Heart left ventricle (tissue), 13 donors: ENCODE measurements around the gene MTOR.

Experiments used
- CTCF ChIP-seq, 12 donors: fragments of 200-600 bp; sonication (generic) in 4 of 12; IDR thresholded peaks; one replicate each; pipeline versions ENCODE4 v1.5.0 to v1.8.0; 2018 to 2022; ENCODE audit warnings: antibody characterized with exemption in 12 of 12, mild to moderate bottlenecking in 5 of 12
- POLR2A ChIP-seq, 2 donors: fragments of 450-650 bp; IDR thresholded peaks; one replicate each; pipeline ENCODE4 v1.6.1; 2017; ENCODE audit warnings: antibody characterized with exemption in 2 of 2, mild to moderate bottlenecking in 2 of 2, moderate library complexity in 2 of 2
- donor health status: ischemic (EF 13 %, LVEDD 7.1; RV severe dilation, severe dysfunction).
- donor health status: DM: no; HTN: yes; CAD: no.
- donor health status: DM: no; HTN: no; CAD: no.
- donor health status: ischemic (EF 25% LVEDD 6.9; RV normal size, moderate dysfunction).
- donor health status: ischemic (EF 25% LVEDD 5.7; RV mildly dilated, moderate dysfunction).
- donor health status: ischemic (EF 35%, LVEDD 5.7; RV mildly dilated, moderate dysfunction).
- donor health status: nonischemic (EF 11% LVEDD 7.7; RV severe dilation, severe dysfunction).
- donor health status: DM: yes; HTN: yes; CAD: no.
- donor health status: PGD.
- donor health status: ischemic (EF 29% LVEDD 5.4; RV normal size, mild dysfunction).
- donor health status: nonischemic (EF 23%, LVEDD 6.1; RV moderate dilation, normal function).

- no peak for TF ChIP-seq CTCF (IDR thresholded peaks at IDR 0.05)
- no peak for TF ChIP-seq POLR2A (IDR thresholded peaks at IDR 0.05)
These were observed 33.6 kb upstream of the MTOR start for GRCh38 chr1:11295905-11296304.
